KMS-11 (cell line): Measurements from ENCODE around the gene CALML6.

Experiments used
- H2AFZ ChIP-seq: fragments of 200-600 bp; sonication (generic); 2 replicates; pipeline ENCODE4 v1.6.1; 2016; ENCODE audit warnings: antibody characterized with exemption, mixed run types, low read depth
- H3K27ac ChIP-seq: fragments of 200-600 bp; sonication (generic); 2 replicates; pipeline ENCODE4 v1.6.1; 2016; ENCODE audit warnings: mild to moderate bottlenecking, mixed run types
- H3K27me3 ChIP-seq: fragments of 200-600 bp; sonication (generic); 2 replicates; pipeline ENCODE4 v1.6.1; 2017; ENCODE audit warnings: mild to moderate bottlenecking, low read depth, mixed run types, moderate library complexity; ENCODE audit not compliant: insufficient read depth
- H3K36me3 ChIP-seq: fragments of 200-600 bp; sonication (generic); 2 replicates; pipeline ENCODE4 v1.6.1; 2017; ENCODE audit warnings: mild to moderate bottlenecking, mixed run types; ENCODE audit not compliant: insufficient read depth
- H3K4me1 ChIP-seq: fragments of 200-600 bp; sonication (generic); 2 replicates; pipeline ENCODE4 v1.6.1; 2016; ENCODE audit warnings: mild to moderate bottlenecking, low read depth, mixed run types; ENCODE audit not compliant: poor library complexity, severe bottlenecking
- H3K4me2 ChIP-seq: fragments of 200-600 bp; sonication (generic); 2 replicates; pipeline ENCODE4 v1.7.0; 2016; ENCODE audit warnings: mild to moderate bottlenecking, mixed run types
- H3K4me3 ChIP-seq: fragments of 200-600 bp; sonication (generic); IDR thresholded peaks from 2 replicates; pipeline ENCODE4 v1.6.1; 2017; ENCODE audit warnings: low read depth, low read length, mixed read lengths; ENCODE audit not compliant: insufficient read depth
- H3K79me2 ChIP-seq: fragments of 200-600 bp; sonication (generic); 2 replicates; pipeline ENCODE4 v1.6.1; 2016; ENCODE audit warnings: low read depth, mixed run types; ENCODE audit not compliant: insufficient read depth
- H3K9ac ChIP-seq: fragments of 200-600 bp; sonication (generic); 2 replicates; pipeline ENCODE4 v1.6.1; 2016; ENCODE audit warnings: mild to moderate bottlenecking, mixed run types
- H4K20me1 ChIP-seq: fragments of 200-600 bp; sonication (generic); 2 replicates; pipeline ENCODE4 v1.6.1; 2016; ENCODE audit warnings: mild to moderate bottlenecking, mixed run types; ENCODE audit not compliant: insufficient read depth
- TF ChIP-seq, protein P1 (sequence below): fragments of 200-600 bp; sonication (generic); conservative IDR thresholded peaks from 2 replicates; pipeline ENCODE4 v1.6.1; 2017; ENCODE audit warnings: low read depth, mild to moderate bottlenecking, antibody characterized with exemption, low read length, moderate library complexity, mixed read lengths

CALML6 gene

GRCh38 chr1:1911350-1912041 is 3.6 kb upstream of the CALML6 start:
- Histone ChIP-seq H3K4me3 (no peak overlapping the region), H2AFZ (no peak overlapping the region), H3K4me2 (no peak overlapping the region), H3K27ac (no peak overlapping the region), H4K20me1 (no peaks in the 10 kb centered on the region), H3K4me1 (peaks cover 42% of the 10 kb centered on the region), H3K9ac (no peak overlapping the region), H3K36me3 (no peaks in the 10 kb centered on the region), H3K79me2 (no peaks in the 10 kb centered on the region; the same call in 1 of the 2 replicates), H3K27me3 (no peaks in the 10 kb centered on the region)
- TF ChIP-seq, protein P1, sequence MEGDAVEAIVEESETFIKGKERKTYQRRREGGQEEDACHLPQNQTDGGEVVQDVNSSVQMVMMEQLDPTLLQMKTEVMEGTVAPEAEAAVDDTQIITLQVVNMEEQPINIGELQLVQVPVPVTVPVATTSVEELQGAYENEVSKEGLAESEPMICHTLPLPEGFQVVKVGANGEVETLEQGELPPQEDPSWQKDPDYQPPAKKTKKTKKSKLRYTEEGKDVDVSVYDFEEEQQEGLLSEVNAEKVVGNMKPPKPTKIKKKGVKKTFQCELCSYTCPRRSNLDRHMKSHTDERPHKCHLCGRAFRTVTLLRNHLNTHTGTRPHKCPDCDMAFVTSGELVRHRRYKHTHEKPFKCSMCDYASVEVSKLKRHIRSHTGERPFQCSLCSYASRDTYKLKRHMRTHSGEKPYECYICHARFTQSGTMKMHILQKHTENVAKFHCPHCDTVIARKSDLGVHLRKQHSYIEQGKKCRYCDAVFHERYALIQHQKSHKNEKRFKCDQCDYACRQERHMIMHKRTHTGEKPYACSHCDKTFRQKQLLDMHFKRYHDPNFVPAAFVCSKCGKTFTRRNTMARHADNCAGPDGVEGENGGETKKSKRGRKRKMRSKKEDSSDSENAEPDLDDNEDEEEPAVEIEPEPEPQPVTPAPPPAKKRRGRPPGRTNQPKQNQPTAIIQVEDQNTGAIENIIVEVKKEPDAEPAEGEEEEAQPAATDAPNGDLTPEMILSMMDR, result no peak

GRCh38 chr1:1914101-1914970 is 724 bp upstream of the CALML6 start:
- H2AFZ ChIP-seq, result no peak overlapping the region
- H3K9ac ChIP-seq, result no peak overlapping the region
- H3K4me3 ChIP-seq, result no peak overlapping the region
- H3K79me2 ChIP-seq, result no peaks in the 10 kb centered on the region
- no peak overlapping the region for H3K27ac ChIP-seq
- no peaks in the 10 kb centered on the region for H4K20me1 ChIP-seq
- H3K4me1 ChIP-seq, result peaks cover 27% of the 10 kb centered on the region
- TF ChIP-seq, protein P1, result no peak
- no peak overlapping the region for H3K4me2 ChIP-seq
- no peaks in the 10 kb centered on the region for H3K36me3 ChIP-seq
- H3K27me3 ChIP-seq, result no peaks in the 10 kb centered on the region

DNA sequence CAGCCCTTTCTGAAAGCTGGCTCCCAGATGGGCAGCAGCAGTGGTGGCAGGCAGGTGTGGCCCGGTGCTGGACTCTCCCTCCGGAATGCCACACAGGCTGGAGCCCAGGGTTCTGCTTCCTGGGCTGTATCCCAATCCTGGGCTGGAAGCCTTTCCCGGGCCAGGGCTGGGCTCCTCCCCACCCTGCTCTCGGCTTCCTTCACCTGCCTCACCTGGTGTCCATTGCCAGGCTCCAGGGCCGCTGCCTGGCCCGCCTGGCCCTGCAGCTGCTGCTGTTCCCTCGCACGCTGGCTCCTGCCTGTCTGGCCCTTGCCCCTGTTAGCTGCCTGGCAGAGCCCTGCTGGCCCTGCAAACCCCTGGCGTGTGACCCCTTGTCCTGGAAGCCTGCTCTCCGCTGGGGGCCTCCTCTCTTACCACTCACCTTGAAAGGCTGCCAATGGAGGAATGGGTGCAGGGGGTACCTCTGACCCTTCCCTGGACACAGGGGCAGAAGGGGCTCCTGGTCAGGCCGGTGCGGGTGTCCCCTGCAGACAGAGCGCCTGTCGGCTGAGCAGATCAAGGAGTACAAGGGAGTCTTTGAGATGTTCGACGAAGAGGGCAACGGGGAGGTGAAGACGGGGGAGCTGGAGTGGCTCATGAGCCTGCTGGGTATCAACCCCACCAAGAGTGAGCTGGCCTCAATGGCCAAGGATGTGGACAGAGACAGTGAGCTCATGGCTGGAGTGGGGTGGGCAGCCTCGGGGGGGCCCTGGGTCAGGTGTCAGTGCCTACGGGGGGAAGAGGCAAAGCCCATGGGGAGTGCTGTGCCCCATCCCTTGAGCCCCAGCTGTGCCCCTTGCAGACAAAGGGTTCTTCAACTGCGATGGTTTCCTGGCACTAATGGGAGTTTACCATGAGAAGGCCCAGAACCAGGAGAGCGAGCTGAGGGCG is 1.1 kb downstream of the CALML6 start:
- Histone ChIP-seq H3K36me3 (no peaks in the 10 kb centered on the region), H3K4me3 (no peak overlapping the region), H3K27ac (no peak overlapping the region), H3K4me1 (peaks cover 10% of the 10 kb centered on the region), H3K9ac (no peak overlapping the region), H3K4me2 (no peak overlapping the region), H3K79me2 (no peaks in the 10 kb centered on the region), H4K20me1 (no peaks in the 10 kb centered on the region), H2AFZ (no peak overlapping the region), H3K27me3 (peaks cover 4% of the 10 kb centered on the region; the same call in 1 of the 2 replicates)
- TF ChIP-seq, protein P1, result no peak

DNA sequence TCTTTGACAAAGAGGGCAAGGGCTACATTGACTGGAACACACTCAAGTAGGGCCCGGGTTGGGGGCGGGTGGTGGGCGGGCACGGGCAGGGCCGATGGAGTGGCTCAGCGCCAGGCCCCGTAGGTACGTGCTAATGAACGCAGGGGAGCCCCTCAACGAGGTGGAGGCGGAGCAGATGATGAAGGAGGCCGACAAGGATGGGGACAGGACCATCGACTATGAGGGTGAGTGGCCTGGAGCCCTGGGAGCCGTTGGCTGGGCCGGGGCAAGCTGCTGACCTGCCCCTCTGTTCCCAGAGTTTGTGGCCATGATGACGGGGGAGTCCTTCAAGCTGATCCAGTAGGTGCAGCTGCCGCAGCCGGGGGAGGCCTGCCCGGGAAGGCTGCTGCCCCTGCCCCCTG is 1.8 kb downstream of the CALML6 start:
- Histone ChIP-seq H2AFZ (no peak overlapping the region), H3K27ac (no peak overlapping the region), H3K36me3 (no peaks in the 10 kb centered on the region), H3K9ac (no peak overlapping the region), H3K4me2 (no peak overlapping the region), H3K79me2 (no peaks in the 10 kb centered on the region), H4K20me1 (no peaks in the 10 kb centered on the region), H3K4me3 (no peak overlapping the region), H3K4me1 (peaks cover 10% of the 10 kb centered on the region), H3K27me3 (peaks cover 8% of the 10 kb centered on the region; the same call in 1 of the 2 replicates)
- TF ChIP-seq, protein P1, result no peak
